SH-SY5Y (cell line): ENCODE results near the gene TMCO6.

Experiments
- GATA2 ChIP-seq: IDR thresholded peaks from 2 replicates; pipeline ENCODE4 v1.6.1; 2011; ENCODE audit warnings: mild to moderate bottlenecking, low read depth, low read length
- GATA3 ChIP-seq: IDR thresholded peaks from 2 replicates; pipeline ENCODE4 v1.6.1; 2011; ENCODE audit warnings: low read depth, mild to moderate bottlenecking, low read length, moderate library complexity

DNA sequence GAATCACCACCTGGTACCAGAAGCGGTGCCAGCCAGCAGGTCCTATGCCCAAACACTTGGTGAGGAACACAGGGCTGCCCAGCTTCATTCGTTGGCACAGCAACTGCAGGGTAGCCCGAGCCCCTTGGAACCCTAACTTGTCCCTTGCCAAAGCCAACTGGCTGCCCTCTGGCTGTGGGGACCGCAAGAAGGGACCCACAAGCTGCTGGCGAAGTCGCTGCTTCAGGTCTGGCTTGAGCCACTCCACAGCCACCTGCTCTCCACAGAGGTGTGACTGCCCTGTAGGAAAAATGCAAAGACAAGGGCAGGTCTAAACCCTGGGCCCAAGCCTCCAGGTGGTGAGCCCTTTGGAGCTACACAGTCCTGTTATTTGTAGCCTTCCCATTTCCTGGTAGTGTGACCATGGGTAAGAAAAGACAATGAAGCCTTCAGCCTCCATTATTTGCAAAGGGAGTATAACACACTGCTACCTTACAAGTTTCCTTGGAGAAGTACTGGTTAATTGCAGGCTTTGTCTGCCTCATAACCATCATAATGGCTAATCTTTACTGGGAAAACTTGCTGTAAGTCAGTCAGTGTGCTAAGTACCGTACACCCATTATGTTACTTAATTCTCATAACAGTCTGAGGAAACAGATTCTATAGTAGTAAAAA lies 32.3 kb downstream of the TMCO6 start:
- TF ChIP-seq GATA2 (no peak), GATA3 (no peak)
